PC-9 (cell line): ENCODE results near the gene CERKL. TPM values are rescaled to one million over a fixed set of nuclear protein-coding genes. Genes with fewer than 3 reads are reported as not detected.

ENCODE experiments used
- BruUV-seq: library from RNA; stranded (reverse); fragments of 400-500 nt; replicated peaks from 2 replicates; lab custom pipeline; 2021; lab: Mats Ljungman, UMichigan
- CTCF ChIA-PET: fragments of 300-600 bp; sonication (Branson Sonifier 250); formaldehyde crosslinking; loops from one replicate; lab custom pipeline; 2022; ENCODE audit warnings: antibody characterized with exemption; lab: Charles Lee
- POLR2A ChIA-PET: fragments of 300-600 bp; sonication (Branson Sonifier 250); formaldehyde crosslinking; loops from one replicate; lab custom pipeline; 2022; ENCODE audit warnings: antibody characterized with exemption; ENCODE audit not compliant: unreplicated experiment; lab: Charles Lee
- DNase-seq, 2 experiments: peaks; one replicate each; pipeline versions ENCODE4 v3.0.0 to v3.0.0-alpha.2; 2015 to 2022; ENCODE audit warnings: mixed read lengths in 1 of 2
- H2AFZ ChIP-seq: fragments of 200-600 bp; sonication (generic); 2 replicates; pipeline ENCODE4 v1.8.1; 2017; ENCODE audit warnings: antibody characterized with exemption
- H3F3A ChIP-seq: fragments of 200-600 bp; sonication (generic); 2 replicates; pipeline ENCODE4 v1.8.1; 2017; ENCODE audit warnings: antibody characterized with exemption, mild to moderate bottlenecking, low read depth; ENCODE audit not compliant: insufficient read depth
- H3K27ac ChIP-seq: fragments of 200-600 bp; sonication (generic); 2 replicates; pipeline ENCODE4 v1.6.1; 2016; ENCODE audit warnings: mixed run types
- H3K27me3 ChIP-seq: fragments of 200-600 bp; sonication (generic); 2 replicates; pipeline ENCODE4 v1.6.1; 2016; ENCODE audit warnings: low read depth, mixed run types; ENCODE audit not compliant: insufficient read depth
- H3K36me3 ChIP-seq: fragments of 200-600 bp; sonication (generic); 2 replicates; pipeline ENCODE4 v1.6.1; 2016; ENCODE audit warnings: low read depth, mixed run types
- H3K4me1 ChIP-seq: fragments of 200-600 bp; sonication (generic); replicated peaks from 2 replicates; pipeline ENCODE4 v1.6.1; 2016; ENCODE audit warnings: mixed run types; ENCODE audit not compliant: insufficient read depth
- H3K4me2 ChIP-seq: fragments of 200-600 bp; sonication (generic); 2 replicates; pipeline ENCODE4 v1.6.1; 2017; ENCODE audit warnings: mixed run types
- H3K4me3 ChIP-seq: fragments of 200-600 bp; sonication (generic); 2 replicates; pipeline ENCODE4 v1.6.1; 2016; ENCODE audit warnings: mixed run types
- H3K79me2 ChIP-seq: fragments of 200-600 bp; sonication (generic); 2 replicates; pipeline ENCODE4 v1.6.1; 2017; ENCODE audit warnings: low read depth, mixed run types
- H3K9me2 ChIP-seq: fragments of 200-600 bp; sonication (generic); 2 replicates; pipeline ENCODE4 v1.8.1; 2017; ENCODE audit warnings: mild to moderate bottlenecking; ENCODE audit not compliant: insufficient read depth
- H3K9me3 ChIP-seq: fragments of 200-600 bp; sonication (generic); 2 replicates; pipeline ENCODE4 v1.8.1; 2016; ENCODE audit warnings: low read depth; ENCODE audit not compliant: insufficient read depth
- H4K20me1 ChIP-seq: fragments of 200-600 bp; sonication (generic); 2 replicates; pipeline ENCODE4 v1.8.1; 2017; ENCODE audit not compliant: insufficient read depth
- EZH2 ChIP-seq: fragments of 200-600 bp; sonication (generic); IDR thresholded peaks from 2 replicates; pipeline ENCODE4 v1.8.0; 2017; ENCODE audit warnings: antibody characterized with exemption, low read depth
- intact Hi-C: fragments of 100-400 bp; cut with micrococcal nuclease; formaldehyde crosslinking; loops from one replicate; pipeline ENCODE4 v1.10.0; 2022; ENCODE audit not compliant: unreplicated experiment
- total RNA-seq: library from RNA; stranded (reverse); gene quantifications from 2 replicates; pipeline ENCODE4 v1.2.3, GENCODE V29; 2021
- TF ChIP-seq, protein P1 (sequence below): fragments of 200-600 bp; sonication (generic); conservative IDR thresholded peaks from 2 replicates; pipeline ENCODE4 v1.6.1; 2017; ENCODE audit warnings: mixed run types, antibody characterized with exemption, mild to moderate bottlenecking, moderate library complexity

Gene CERKL
- total RNA-seq, 1 experiment from 2014 or later: 1.6 TPM

DNA sequence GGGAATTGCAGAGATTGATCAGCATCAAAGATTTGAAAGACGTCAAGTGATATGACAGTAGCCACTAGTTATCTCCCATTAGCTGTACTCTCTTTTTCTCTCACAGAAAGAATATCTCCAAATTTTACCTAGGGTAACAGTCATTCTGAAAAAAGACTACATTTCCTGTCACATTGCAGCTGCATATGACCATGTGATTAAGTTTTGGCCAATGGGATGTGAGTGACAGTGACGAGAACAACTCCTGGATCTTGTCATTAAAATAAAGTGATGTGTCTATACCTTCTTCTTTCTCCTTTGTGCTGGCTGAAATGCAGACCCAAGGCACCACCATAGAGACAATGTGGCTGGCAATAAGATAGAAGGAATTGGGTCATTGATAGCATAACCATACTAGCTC is 34.0 kb upstream of the CERKL start:
- Histone ChIP-seq H2AFZ (no peak overlapping the region), H3F3A (no peaks in the 10 kb centered on the region), H3K9me2 (no peaks in the 10 kb centered on the region; the same call in 1 of the 2 replicates), H3K27ac (no peak overlapping the region), H3K4me2 (no peak overlapping the region), H3K4me3 (no peak overlapping the region), H3K4me1 (no peaks in the 10 kb centered on the region), H4K20me1 (no peaks in the 10 kb centered on the region), H3K36me3 (no peaks in the 10 kb centered on the region), H3K79me2 (no peaks in the 10 kb centered on the region), H3K27me3 (no peaks in the 10 kb centered on the region), H3K9me3 (no peaks in the 10 kb centered on the region)
- intact Hi-C loops: no loop called here
- TF ChIP-seq, protein P1, sequence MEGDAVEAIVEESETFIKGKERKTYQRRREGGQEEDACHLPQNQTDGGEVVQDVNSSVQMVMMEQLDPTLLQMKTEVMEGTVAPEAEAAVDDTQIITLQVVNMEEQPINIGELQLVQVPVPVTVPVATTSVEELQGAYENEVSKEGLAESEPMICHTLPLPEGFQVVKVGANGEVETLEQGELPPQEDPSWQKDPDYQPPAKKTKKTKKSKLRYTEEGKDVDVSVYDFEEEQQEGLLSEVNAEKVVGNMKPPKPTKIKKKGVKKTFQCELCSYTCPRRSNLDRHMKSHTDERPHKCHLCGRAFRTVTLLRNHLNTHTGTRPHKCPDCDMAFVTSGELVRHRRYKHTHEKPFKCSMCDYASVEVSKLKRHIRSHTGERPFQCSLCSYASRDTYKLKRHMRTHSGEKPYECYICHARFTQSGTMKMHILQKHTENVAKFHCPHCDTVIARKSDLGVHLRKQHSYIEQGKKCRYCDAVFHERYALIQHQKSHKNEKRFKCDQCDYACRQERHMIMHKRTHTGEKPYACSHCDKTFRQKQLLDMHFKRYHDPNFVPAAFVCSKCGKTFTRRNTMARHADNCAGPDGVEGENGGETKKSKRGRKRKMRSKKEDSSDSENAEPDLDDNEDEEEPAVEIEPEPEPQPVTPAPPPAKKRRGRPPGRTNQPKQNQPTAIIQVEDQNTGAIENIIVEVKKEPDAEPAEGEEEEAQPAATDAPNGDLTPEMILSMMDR: no peak
- no peak for TF ChIP-seq EZH2
- no peak for DNase-seq
- BruUV-seq: no TSS peak
- POLR2A ChIA-PET: no interaction called here
- CTCF ChIA-PET: no interaction called here

DNA sequence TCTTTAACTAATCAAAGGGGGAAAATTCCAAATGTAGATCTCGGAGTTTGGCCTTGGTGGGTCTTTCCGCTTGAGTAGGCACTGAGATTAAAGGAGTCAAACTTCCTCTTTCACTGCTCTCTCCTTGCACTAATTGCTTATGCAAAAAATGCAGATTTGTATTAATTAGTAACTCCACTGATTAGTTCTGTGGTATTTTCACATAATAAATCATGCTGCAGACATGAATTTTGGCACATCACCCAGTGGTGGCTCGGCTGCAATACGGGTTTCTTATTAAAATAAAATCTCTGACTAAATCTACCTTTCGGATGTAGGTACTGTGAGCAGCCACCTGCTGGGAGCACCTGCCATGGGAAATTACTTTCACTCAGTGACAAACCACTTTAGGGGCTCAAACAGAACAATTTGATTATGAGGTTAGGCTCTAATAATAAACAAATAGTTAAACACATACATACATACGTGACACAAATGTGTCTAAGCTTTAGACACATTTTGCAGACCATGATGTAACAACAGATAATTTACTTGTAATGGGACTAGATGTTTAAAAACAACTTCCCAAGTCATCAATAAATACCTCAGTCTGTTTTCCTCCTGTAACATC is 29.8 kb upstream of the CERKL start:
- no peaks in the 10 kb centered on the region for H3K79me2 ChIP-seq
- no peak overlapping the region for H3K27ac ChIP-seq
- no peak for TF ChIP-seq EZH2
- TF ChIP-seq, protein P1: no peak
- H3K9me3 ChIP-seq: no peaks in the 10 kb centered on the region
- H2AFZ ChIP-seq: no peak overlapping the region
- intact Hi-C loops: loop anchor here (10.0 kb wide), 1 partner anchor 582 kb away; no protein-coding TSS in a partner anchor
- no TSS peak for BruUV-seq
- H3F3A ChIP-seq: no peaks in the 10 kb centered on the region
- H4K20me1 ChIP-seq: no peaks in the 10 kb centered on the region
- no peak overlapping the region for H3K4me3 ChIP-seq
- ChIA-PET POLR2A (no interaction called here), CTCF (no interaction called here)
- no peak overlapping the region for H3K4me2 ChIP-seq
- no peaks in the 10 kb centered on the region for H3K36me3 ChIP-seq
- DNase-seq: no peak
- H3K27me3 ChIP-seq: no peaks in the 10 kb centered on the region
- no peaks in the 10 kb centered on the region for H3K4me1 ChIP-seq
- H3K9me2 ChIP-seq: no peaks in the 10 kb centered on the region

DNA sequence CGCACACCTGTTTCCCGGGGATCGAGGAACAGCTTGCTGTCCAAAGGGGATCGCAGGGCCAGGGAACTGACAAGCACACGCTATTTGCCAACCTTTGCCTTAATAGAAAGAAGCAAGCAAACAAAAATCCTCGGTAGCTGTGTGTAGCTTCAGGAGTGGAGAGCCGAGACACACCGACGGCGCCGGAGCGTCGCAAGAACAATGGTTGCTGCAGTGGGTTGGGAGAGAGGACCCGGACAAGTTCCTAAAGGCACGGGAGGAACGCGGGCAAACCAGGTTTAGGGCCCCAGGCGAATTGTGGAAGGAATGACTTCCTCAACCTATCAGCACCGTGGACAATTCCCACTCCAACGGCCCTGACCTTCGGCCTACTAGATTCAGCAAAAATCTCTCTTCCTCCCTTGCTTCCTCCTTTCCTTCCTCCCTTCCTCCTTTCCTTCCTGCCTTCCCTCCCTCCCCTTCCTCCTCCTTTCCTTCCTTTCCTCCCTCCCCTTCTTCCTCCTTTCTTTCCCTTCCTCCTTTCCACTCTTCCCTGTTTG is 28.3 kb upstream of the CERKL start:
- Histone ChIP-seq H3K27ac (no peak overlapping the region), H3K79me2 (no peaks in the 10 kb centered on the region), H3K4me2 (no peak overlapping the region), H3F3A (no peaks in the 10 kb centered on the region), H3K4me1 (no peaks in the 10 kb centered on the region), H2AFZ (peak overlapping the region; percentile 6; the same call in 1 of the 2 replicates), H4K20me1 (no peaks in the 10 kb centered on the region), H3K9me2 (no peaks in the 10 kb centered on the region), H3K36me3 (no peaks in the 10 kb centered on the region), H3K27me3 (no peaks in the 10 kb centered on the region), H3K9me3 (no peaks in the 10 kb centered on the region; the same call in 1 of the 2 replicates), H3K4me3 (no peak overlapping the region)
- CTCF ChIA-PET: interaction anchor here (0.6 to 0.8 kb wide), 2 partner anchors 10 to 113 kb away, joined by 3 to 12 read pairs; no protein-coding TSS in a partner anchor
- no TSS peak for BruUV-seq
- TF ChIP-seq EZH2: no peak
- intact Hi-C loops: loop anchor here (10.0 kb wide), 1 partner anchor 580 kb away; no protein-coding TSS in a partner anchor
- DNase-seq: peak in 1 of 2 experiments; percentile 40
- POLR2A ChIA-PET: interaction anchor here (0.7 kb wide), 1 partner anchor 18 kb away, joined by 3 read pairs; no protein-coding TSS in a partner anchor
